Left lung (tissue), 10 donors: ENCODE results near the gene RSPH4A. TPM values are rescaled to one million over a fixed set of nuclear protein-coding genes. Genes with fewer than 3 reads are reported as not detected.

Experiments used
- ATAC-seq: fragments of 200-7000 bp; cut with Tn5 transposase; one replicate; pipeline ENCODE4 v1.9.1; 2020; ENCODE audit warnings: moderate library complexity
- DNase-seq, 4 donors: peaks; one replicate each; pipeline ENCODE4 v3.0.0-alpha.2; 2013 to 2020
- H3K27ac ChIP-seq, 2 donors: fragments of 200-600 bp; sonication (generic) in 1 of 2; one replicate each; pipeline versions ENCODE4 v1.5.0 to v1.8.0; 2020 to 2021
- H3K27me3 ChIP-seq, 2 donors: fragments of 200-600 bp; sonication (generic) in 1 of 2; one replicate each; pipeline versions ENCODE4 v1.5.0 to v1.8.0; 2020 to 2021
- H3K36me3 ChIP-seq, 2 donors: fragments of 200-600 bp; sonication (generic) in 1 of 2; one replicate each; pipeline versions ENCODE4 v1.5.0 to v1.8.0; 2020 to 2021
- H3K4me1 ChIP-seq, 2 donors: fragments of 200-600 bp; one replicate each; pipeline ENCODE4 v1.8.0; 2021
- H3K4me3 ChIP-seq, 2 donors: fragments of 200-600 bp; sonication (generic) in 1 of 2; one replicate each; pipeline versions ENCODE4 v1.5.0 to v1.8.0; 2020 to 2021; ENCODE audit warnings: mild to moderate bottlenecking in 1 of 2
- H3K9me3 ChIP-seq, 2 donors: fragments of 200-600 bp; sonication (generic) in 1 of 2; one replicate each; pipeline versions ENCODE4 v1.5.0 to v1.8.0; 2020 to 2021
- CTCF ChIP-seq, 2 donors: fragments of 200-600 bp; sonication (generic) in 1 of 2; IDR thresholded peaks; one replicate each; pipeline versions ENCODE4 v1.5.0 to v1.8.0; 2021; ENCODE audit warnings: antibody characterized with exemption in 2 of 2
- intact Hi-C, 2 donors: fragments of 100-400 bp; cut with DNase I; formaldehyde crosslinking; loops; one replicate each; pipeline versions ENCODE4 v1.11.2 to v1.14.2; 2022
- polyA plus RNA-seq, 6 donors: library from polyadenylated mRNA; unstranded; fragments of 120-200 nt; gene quantifications; one replicate each; pipeline ENCODE4 v1.2.1, GENCODE V29; 2013; ENCODE audit not compliant: insufficient read length in 6 of 6
- total RNA-seq, 2 donors: library from RNA; stranded (reverse); fragmentation: NEBNext Ultra II Directional; extraction: Animal tissue kit (Norgen Biotek cat#: 25700); gene quantifications; one replicate each; pipeline ENCODE4 v1.2.1, GENCODE V29; 2021
- donor health status: DM: no; HTN: yes; CAD: no.
- donor health status: DM: no; HTN: no; CAD: no.

Gene RSPH4A
- total and polyA plus RNA-seq, 8 donors = 0.15 to 11.3 (median 7.5) TPM

- H3K27me3 ChIP-seq = no peaks in the 10 kb centered on the region
- peaks cover 0 to 40% of the 10 kb centered on the region in 2 donors for H3K36me3 ChIP-seq
- no peak for ATAC-seq
- no peaks in the 10 kb centered on the region for H3K4me1 ChIP-seq
- no peak for TF ChIP-seq CTCF (IDR thresholded peaks at IDR 0.05)
- intact Hi-C loops = no loop called here
- H3K4me3 ChIP-seq = no peak overlapping the region
- DNase-seq = no peak
- no peaks in the 10 kb centered on the region for H3K9me3 ChIP-seq
- H3K27ac ChIP-seq = no peak overlapping the region
Observed at GRCh38 chr6:116648156-116648555, 31.9 kb downstream of the RSPH4A start.

- Histone ChIP-seq H3K9me3 (no peaks in the 10 kb centered on the region), H3K4me1 (no peaks in the 10 kb centered on the region), H3K36me3 (peaks cover 0 to 42% of the 10 kb centered on the region in 2 donors), H3K27ac (no peak overlapping the region), H3K4me3 (no peak overlapping the region), H3K27me3 (no peaks in the 10 kb centered on the region)
- intact Hi-C loops = no loop called here
- no peak for TF ChIP-seq CTCF (IDR thresholded peaks at IDR 0.05)
- DNase-seq = no peak
- ATAC-seq = no peak
Observed at GRCh38 chr6:116649129-116649528, 32.9 kb downstream of the RSPH4A start.

- no peaks in the 10 kb centered on the region for H3K27me3 ChIP-seq
- TF ChIP-seq CTCF (IDR thresholded peaks at IDR 0.05) = no peak
- peaks cover 0 to 41% of the 10 kb centered on the region in 2 donors for H3K36me3 ChIP-seq
- H3K4me1 ChIP-seq = no peaks in the 10 kb centered on the region
- DNase-seq (no peak), ATAC-seq (no peak)
- H3K27ac ChIP-seq = no peak overlapping the region
- H3K4me3 ChIP-seq = no peak overlapping the region
- no peaks in the 10 kb centered on the region for H3K9me3 ChIP-seq
- intact Hi-C loops = no loop called here
Observed at GRCh38 chr6:116651916-116652315, 35.6 kb downstream of the RSPH4A start.

GRCh38 chr6:116661594-116661993 is 45.3 kb downstream of the RSPH4A start:
- no peak for TF ChIP-seq CTCF (IDR thresholded peaks at IDR 0.05)
- intact Hi-C loops = no loop called here
- Histone ChIP-seq H3K4me3 (no peak overlapping the region), H3K9me3 (no peaks in the 10 kb centered on the region), H3K27ac (no peak overlapping the region), H3K36me3 (peaks cover 0 to 31% of the 10 kb centered on the region in 2 donors), H3K27me3 (no peaks in the 10 kb centered on the region), H3K4me1 (peaks cover 9 to 18% of the 10 kb centered on the region in 2 donors)
- ATAC-seq (no peak), DNase-seq (no peak)

- ATAC-seq (no peak), DNase-seq (no peak)
- H3K27me3 ChIP-seq = no peaks in the 10 kb centered on the region
- peaks cover 14 to 24% of the 10 kb centered on the region in 2 donors for H3K4me1 ChIP-seq
- H3K27ac ChIP-seq = no peak overlapping the region
- H3K36me3 ChIP-seq = peaks cover 0 to 26% of the 10 kb centered on the region in 2 donors
- H3K9me3 ChIP-seq = no peaks in the 10 kb centered on the region
- intact Hi-C loops = no loop called here
- no peak overlapping the region for H3K4me3 ChIP-seq
- no peak for TF ChIP-seq CTCF (IDR thresholded peaks at IDR 0.05)
Observed at GRCh38 chr6:116662202-116662601, 45.9 kb downstream of the RSPH4A start.
